Activated T-cell treated with anti-CD3 and anti-CD28 coated beads, Interleukin-2, amount 50 U/mL, for 4 hours (primary cell): ENCODE results near the gene NFATC2. TPM values are rescaled to one million over a fixed set of nuclear protein-coding genes. Genes with fewer than 3 reads are reported as not detected.
A peak's percentile ranks its signal among the peaks of the same experiment; 100 is the strongest.

ENCODE experiments used
- ATAC-seq, 2 donors: fragments of 200-7000 bp; cut with Tn5 transposase; one replicate each; pipeline ENCODE4 v1.10.0; 2021
- DNase-seq: peaks from one replicate; pipeline ENCODE4 v3.0.0-alpha.2; 2020
- H3K27me3 Mint-ChIP-seq: one replicate; pipeline ENCODE4 v1.8.0; 2021; ENCODE audit warnings: low read depth, mixed read lengths
- H3K36me3 Mint-ChIP-seq: one replicate; pipeline ENCODE4 v1.8.0; 2022; ENCODE audit warnings: mixed read lengths; ENCODE audit not compliant: insufficient read depth
- H3K4me1 Mint-ChIP-seq: one replicate; pipeline ENCODE4 v1.8.0; 2021; ENCODE audit warnings: low read depth, mixed read lengths
- H3K4me3 Mint-ChIP-seq: one replicate; pipeline ENCODE4 v1.8.0; 2021; ENCODE audit warnings: mild to moderate bottlenecking, moderate library complexity, mixed read lengths
- H3K9me3 Mint-ChIP-seq: one replicate; pipeline ENCODE4 v1.8.0; 2021; ENCODE audit warnings: mixed read lengths
- total RNA-seq, 3 donors: library from RNA; stranded (reverse); gene quantifications; one replicate each; pipeline ENCODE4 v1.2.1, GENCODE V29; 2021

NFATC2 gene
- total RNA-seq, 3 donors from 2014 or later = 48.3 to 51.4 (median 48.9) TPM

GRCh38 chr20:51374456-51374830 lies 168.1 kb downstream of the NFATC2 start:
- ATAC-seq = no peak

DNA sequence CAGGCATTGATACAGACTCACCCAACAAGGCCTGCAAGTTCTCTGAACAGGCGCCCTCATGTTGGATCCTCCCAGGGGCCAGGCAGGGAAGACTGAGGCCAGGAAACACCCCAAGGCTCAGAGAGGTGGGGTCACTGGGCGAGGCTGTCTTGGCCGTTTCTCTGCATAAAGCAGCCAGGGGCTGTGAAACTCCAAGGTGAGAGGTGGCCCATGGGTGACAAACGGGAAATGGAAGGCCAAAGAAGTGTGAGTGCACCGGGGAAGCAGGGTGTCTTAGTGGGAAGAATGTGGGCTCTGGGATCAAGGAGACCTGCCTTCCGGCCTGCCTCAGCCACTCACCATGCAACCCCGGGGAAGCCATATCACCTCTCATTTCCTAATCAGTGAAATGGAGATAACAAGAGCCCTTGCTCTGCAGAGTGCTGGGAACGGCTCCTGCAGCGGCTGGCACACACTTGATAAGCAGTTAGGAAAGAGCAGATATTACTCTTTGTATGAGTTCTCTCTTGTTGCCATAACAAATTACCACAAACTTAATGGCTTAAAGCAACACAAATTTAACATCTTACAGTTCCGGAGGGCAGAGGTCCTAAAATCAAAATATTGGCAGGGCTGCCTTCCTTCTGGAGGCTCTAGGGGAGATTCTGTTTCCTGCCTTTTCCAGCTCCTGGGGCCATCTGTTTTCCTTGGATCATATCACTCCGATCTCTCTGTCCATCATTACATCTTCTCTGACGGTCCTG lies 168.6 kb downstream of the NFATC2 start:
- peaks cover 5% of the 10 kb centered on the region for H3K36me3 Mint-ChIP-seq
- H3K27me3 Mint-ChIP-seq = no peaks in the 10 kb centered on the region
- peaks cover 3% of the 10 kb centered on the region for H3K4me1 Mint-ChIP-seq
- H3K4me3 Mint-ChIP-seq = no peak overlapping the region
- H3K9me3 Mint-ChIP-seq = no peaks in the 10 kb centered on the region
- no peak for ATAC-seq
- no peak for DNase-seq

More at GRCh38 chr20:51374456-51374830, 168.1 kb downstream of the NFATC2 start:
- Mint-ChIP-seq H3K4me1 (peaks cover 3% of the 10 kb centered on the region), H3K9me3 (no peaks in the 10 kb centered on the region), H3K4me3 (no peak overlapping the region), H3K27me3 (no peaks in the 10 kb centered on the region), H3K36me3 (peaks cover 6% of the 10 kb centered on the region)
- DNase-seq = no peak

DNA sequence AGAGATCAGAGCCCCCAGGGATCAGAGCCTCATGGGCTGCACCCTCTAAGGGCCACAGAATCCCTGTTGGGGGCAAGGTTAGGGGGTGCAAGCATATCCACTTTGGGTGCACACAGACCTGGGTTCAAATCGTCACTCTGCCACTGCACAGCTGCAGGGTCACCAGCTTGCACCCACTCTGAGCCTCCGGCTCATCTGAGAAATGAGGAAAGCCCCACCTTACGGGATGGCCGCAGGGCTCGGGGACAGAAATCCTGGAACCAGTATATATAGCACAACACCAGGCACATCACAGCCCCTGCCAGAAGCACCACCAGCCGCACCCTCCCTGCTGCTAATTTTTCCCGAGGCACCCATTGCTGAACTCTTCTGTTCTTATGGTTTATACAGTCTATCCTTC lies 169.6 kb downstream of the NFATC2 start:
- Mint-ChIP-seq H3K36me3 (peaks cover 5% of the 10 kb centered on the region), H3K4me3 (no peak overlapping the region), H3K27me3 (no peaks in the 10 kb centered on the region), H3K4me1 (peaks cover 2% of the 10 kb centered on the region), H3K9me3 (no peaks in the 10 kb centered on the region)
- DNase-seq (no peak), ATAC-seq (no peak)

- DNase-seq = peak; percentile 55
- H3K36me3 Mint-ChIP-seq = peaks cover 3% of the 10 kb centered on the region
- H3K9me3 Mint-ChIP-seq = no peaks in the 10 kb centered on the region
- no peak overlapping the region for H3K4me3 Mint-ChIP-seq
- peaks cover 1% of the 10 kb centered on the region for H3K4me1 Mint-ChIP-seq
- no peaks in the 10 kb centered on the region for H3K27me3 Mint-ChIP-seq
- peak; percentile 85 to 91 for ATAC-seq
Measured at GRCh38 chr20:51372176-51372803, 170.2 kb downstream of the NFATC2 start.

DNA sequence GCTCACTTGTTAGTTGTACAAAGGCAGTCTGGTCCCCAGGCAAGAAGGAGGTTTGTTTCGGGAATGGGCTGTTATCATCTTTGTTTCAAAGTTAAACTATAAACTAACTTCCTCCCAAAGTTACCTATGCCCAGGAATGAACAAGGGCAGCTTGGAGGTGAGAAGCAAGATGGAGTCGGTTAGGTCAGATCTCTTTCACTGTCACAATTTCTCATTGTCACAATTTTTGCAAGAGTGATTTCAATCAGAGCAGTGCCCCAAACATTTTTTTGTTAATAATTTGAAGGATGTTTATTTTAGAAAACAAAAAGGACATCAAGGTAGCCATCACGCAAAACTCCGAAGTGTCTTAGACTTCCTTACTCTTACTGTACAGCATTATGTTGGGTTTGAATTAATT lies 170.8 kb downstream of the NFATC2 start:
- Mint-ChIP-seq H3K36me3 (peaks cover 3% of the 10 kb centered on the region), H3K27me3 (no peaks in the 10 kb centered on the region), H3K4me3 (no peak overlapping the region), H3K4me1 (peaks cover 1% of the 10 kb centered on the region), H3K9me3 (no peaks in the 10 kb centered on the region)
- ATAC-seq = no peak
- DNase-seq = no peak

DNA sequence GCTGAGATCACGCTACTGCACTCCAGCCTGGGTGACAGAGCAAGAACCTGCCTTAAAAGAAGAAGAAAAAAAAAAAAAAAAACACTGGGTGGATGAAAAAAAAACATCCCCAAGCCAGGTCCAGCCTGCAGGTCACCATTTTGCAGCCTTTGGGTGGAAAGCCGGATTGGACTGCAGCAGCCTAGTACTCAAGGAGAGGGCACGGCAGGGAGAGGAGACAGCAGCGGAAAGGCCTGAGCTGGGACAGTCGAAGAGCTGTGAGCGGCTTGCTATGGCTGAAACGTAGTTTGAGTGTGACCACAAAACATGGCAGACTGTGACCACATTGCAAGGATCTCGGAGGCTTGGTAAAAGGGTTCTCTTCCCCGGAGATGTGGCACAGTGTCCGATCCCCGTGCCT lies 173.0 kb downstream of the NFATC2 start:
- Mint-ChIP-seq H3K27me3 (no peaks in the 10 kb centered on the region), H3K4me3 (no peak overlapping the region), H3K9me3 (peaks cover 5% of the 10 kb centered on the region), H3K36me3 (peaks cover 5% of the 10 kb centered on the region), H3K4me1 (peaks cover 1% of the 10 kb centered on the region)
- no peak for ATAC-seq
- DNase-seq = no peak

DNA sequence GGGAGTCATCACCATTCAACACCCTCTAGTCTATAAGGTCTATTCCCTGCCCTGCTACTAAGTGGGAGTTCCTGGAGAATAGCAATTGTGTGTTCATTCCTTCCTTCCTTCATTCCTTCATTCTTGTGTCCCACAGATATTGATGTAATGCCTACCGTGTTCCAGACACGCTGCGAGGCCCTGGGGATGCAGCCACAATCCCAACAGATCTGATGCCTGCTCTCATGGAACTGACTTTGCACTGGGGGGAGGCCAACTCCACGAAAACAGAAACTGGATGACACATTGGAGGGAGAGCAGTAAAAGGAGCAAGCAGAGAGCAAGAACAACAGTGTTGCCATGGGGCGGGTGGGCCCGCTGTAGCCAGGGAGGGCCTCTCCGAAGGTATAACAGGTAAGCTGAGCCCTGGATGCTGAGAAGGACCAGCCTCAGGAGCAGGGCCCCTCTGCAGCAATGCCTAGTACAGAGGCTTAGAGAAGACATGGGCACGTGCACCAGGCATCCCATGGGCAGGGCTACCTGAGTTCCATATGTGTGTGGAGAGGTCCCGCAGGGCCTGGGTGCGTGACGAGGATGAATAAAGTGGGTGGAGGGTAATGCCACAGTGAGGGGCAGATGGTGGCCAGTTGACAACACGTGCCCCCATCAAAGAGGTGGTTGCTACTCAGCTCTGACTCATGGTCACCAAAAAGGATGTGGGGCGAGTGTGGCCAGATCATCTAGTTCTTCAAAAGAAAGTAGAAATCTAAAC lies 173.9 kb downstream of the NFATC2 start:
- Mint-ChIP-seq H3K4me3 (no peak overlapping the region), H3K36me3 (peaks cover 5% of the 10 kb centered on the region), H3K9me3 (peaks cover 9% of the 10 kb centered on the region), H3K27me3 (no peaks in the 10 kb centered on the region), H3K4me1 (peaks cover 1% of the 10 kb centered on the region)
- DNase-seq (no peak), ATAC-seq (no peak)

DNA sequence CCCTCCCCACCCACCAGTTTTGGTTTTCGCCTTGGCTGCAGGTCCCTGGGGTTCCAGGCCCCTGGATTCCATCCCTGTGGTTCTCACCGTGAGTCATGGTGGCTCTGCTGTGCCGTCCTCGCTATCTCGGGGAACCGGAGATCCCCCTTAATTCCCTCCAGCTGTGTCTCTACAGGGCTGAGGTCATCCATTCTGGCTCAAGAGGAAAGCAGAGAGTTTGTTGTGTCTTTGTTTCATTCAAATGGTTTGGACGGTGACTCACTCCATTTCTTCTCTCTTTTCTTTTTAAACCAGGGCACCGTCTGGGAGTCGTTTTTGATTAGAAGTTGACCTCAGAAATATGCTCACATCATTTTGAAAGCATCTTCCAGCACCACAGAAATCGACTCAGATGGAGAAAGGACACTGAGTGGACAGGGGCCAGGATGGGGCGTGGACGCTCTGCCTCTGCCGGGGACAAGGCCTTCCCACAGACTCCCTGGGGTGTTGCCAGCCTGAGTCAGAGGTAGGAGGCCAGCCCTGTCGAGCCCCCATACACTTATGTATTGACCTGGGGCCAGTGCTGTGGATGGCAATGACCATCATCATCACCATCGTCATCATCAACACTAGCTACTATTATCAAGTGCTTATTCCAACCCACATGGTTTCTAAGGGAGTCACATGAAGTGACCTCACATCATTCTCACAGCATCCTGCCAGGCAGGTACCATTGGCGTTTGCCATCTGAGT lies 176.2 kb downstream of the NFATC2 start:
- no peaks in the 10 kb centered on the region for H3K27me3 Mint-ChIP-seq
- DNase-seq (no peak), ATAC-seq (no peak)
- H3K4me1 Mint-ChIP-seq = no peaks in the 10 kb centered on the region
- no peak overlapping the region for H3K4me3 Mint-ChIP-seq
- peaks cover 6% of the 10 kb centered on the region for H3K36me3 Mint-ChIP-seq
- H3K9me3 Mint-ChIP-seq = peaks cover 13% of the 10 kb centered on the region

GRCh38 chr20:51365670-51366069 lies 176.8 kb downstream of the NFATC2 start:
- Mint-ChIP-seq H3K27me3 (no peaks in the 10 kb centered on the region), H3K36me3 (peaks cover 6% of the 10 kb centered on the region), H3K9me3 (peaks cover 13% of the 10 kb centered on the region), H3K4me3 (no peak overlapping the region), H3K4me1 (no peaks in the 10 kb centered on the region)
- DNase-seq (no peak), ATAC-seq (no peak)

DNA sequence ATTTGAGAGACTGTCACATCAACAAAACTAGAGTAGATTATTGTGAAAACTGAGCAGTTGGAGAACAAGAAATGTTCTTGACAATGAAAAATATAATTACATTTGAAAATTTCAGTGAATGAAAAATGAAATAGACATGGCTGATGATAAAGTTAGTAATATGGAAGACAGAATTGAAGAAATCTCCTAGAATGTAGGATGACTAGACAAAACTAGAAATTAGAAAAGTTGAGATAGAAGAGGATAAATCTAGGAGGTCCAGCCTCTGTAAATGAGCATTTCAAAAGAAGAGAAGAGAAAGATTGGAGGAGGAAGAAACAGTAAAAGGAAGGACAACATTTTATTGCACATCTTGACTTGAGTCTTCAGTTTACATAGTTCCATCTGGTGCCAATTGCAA lies 178.7 kb downstream of the NFATC2 start:
- H3K4me3 Mint-ChIP-seq = no peak overlapping the region
- no peaks in the 10 kb centered on the region for H3K27me3 Mint-ChIP-seq
- H3K9me3 Mint-ChIP-seq = peaks cover 13% of the 10 kb centered on the region
- no peaks in the 10 kb centered on the region for H3K4me1 Mint-ChIP-seq
- ATAC-seq (no peak), DNase-seq (no peak)
- peaks cover 6% of the 10 kb centered on the region for H3K36me3 Mint-ChIP-seq

GRCh38 chr20:51363378-51363777 lies 179.1 kb downstream of the NFATC2 start:
- no peak for DNase-seq
- Mint-ChIP-seq H3K9me3 (peaks cover 13% of the 10 kb centered on the region), H3K4me3 (no peak overlapping the region), H3K27me3 (no peaks in the 10 kb centered on the region), H3K4me1 (no peaks in the 10 kb centered on the region), H3K36me3 (peaks cover 3% of the 10 kb centered on the region)
- no peak for ATAC-seq

DNA sequence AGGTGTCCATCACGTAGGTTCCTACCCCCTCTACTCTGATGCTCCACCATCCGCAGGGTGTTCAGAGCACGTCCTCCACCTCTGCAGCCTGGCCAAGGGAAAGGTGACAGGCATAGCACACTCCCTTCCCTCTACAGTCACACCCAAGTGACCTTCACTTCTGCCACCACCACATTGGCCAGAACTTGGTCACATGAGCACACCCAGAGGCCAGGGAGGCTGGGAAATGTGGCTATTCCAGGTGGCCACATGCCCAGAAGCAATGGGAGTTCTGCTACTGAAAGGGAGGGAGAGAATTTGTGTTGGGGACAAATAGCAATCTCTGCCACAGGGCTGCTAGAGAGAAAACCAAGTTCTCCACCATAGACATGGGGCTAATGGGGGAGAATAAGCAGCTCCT lies 180.3 kb downstream of the NFATC2 start:
- ATAC-seq (no peak), DNase-seq (no peak)
- Mint-ChIP-seq H3K9me3 (peaks cover 13% of the 10 kb centered on the region), H3K4me1 (no peaks in the 10 kb centered on the region), H3K27me3 (no peaks in the 10 kb centered on the region), H3K36me3 (peaks cover 5% of the 10 kb centered on the region), H3K4me3 (no peak overlapping the region)

DNA sequence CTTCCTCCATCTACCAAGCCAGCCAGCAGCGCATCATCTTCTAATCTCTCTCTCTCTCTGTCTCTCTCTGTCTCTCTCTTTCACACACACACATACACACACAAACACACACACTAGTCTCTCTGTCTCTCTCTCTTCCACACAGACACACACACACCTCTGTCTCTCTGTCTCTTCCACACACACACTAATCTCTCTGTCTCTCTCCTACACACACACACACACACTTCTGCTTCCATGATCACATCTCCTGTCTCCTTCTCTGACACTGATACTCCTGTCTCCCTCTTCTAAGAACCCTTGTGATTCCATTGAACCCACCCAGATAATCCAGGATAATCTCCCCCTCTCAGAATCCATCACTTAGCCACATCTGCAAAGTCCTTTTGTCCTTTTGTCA lies 181.3 kb downstream of the NFATC2 start:
- Mint-ChIP-seq H3K4me1 (no peaks in the 10 kb centered on the region), H3K4me3 (no peak overlapping the region), H3K9me3 (peaks cover 13% of the 10 kb centered on the region), H3K27me3 (no peaks in the 10 kb centered on the region), H3K36me3 (peaks cover 5% of the 10 kb centered on the region)
- ATAC-seq (no peak), DNase-seq (no peak)

GRCh38 chr20:51360451-51361201 lies 181.9 kb downstream of the NFATC2 start:
- Mint-ChIP-seq H3K9me3 (peaks cover 13% of the 10 kb centered on the region), H3K36me3 (peaks cover 5% of the 10 kb centered on the region), H3K4me3 (no peak overlapping the region), H3K27me3 (no peaks in the 10 kb centered on the region), H3K4me1 (no peaks in the 10 kb centered on the region)
- ATAC-seq = no peak
- no peak for DNase-seq
